T-cell (primary cell): ENCODE data around the gene U2AF2. TPM values are rescaled to one million over a fixed set of nuclear protein-coding genes. Genes with fewer than 3 reads are reported as not detected.

Source experiments
- ATAC-seq, 4 experiments: fragments of 200-7000 bp in 3 of 4; fragments of 150-1000 bp in 1 of 4; cut with Tn5 transposase; replicated peaks in 1 of 4; 1 replicate in 3 of 4; 2 replicates in 1 of 4; pipeline ENCODE4 v1.10.0; 2021; ENCODE audit warnings: moderate library complexity in 3 of 4, mild to moderate bottlenecking in 2 of 4, moderate number of reproducible peaks in 1 of 4
- CTCF ChIA-PET, 2 donors: fragments of 300-600 bp; sonication (Branson Sonifier 250); formaldehyde crosslinking; loops; one replicate each; lab custom pipeline; 2022; ENCODE audit warnings: antibody characterized with exemption in 2 of 2; lab: Charles Lee
- POLR2A ChIA-PET, 2 donors: fragments of 300-600 bp; sonication (Branson Sonifier 250); formaldehyde crosslinking; loops; one replicate each; lab custom pipeline; 2022; ENCODE audit warnings: antibody characterized with exemption in 2 of 2; lab: Charles Lee
- DNase-seq, 35 experiments: peaks; one replicate each; pipeline versions ENCODE4 v3.0.0 to v3.0.0-alpha.2; 2013 to 2023
- H3K27ac ChIP-seq: one replicate; pipeline ENCODE4 v1.5.1; 2013; ENCODE audit warnings: low read length
- H3K27me3 ChIP-seq, 2 experiments: replicated peaks in 1 of 2; 1 replicate in 1 of 2; 2 replicates in 1 of 2; pipeline versions ENCODE4 v1.6.1 to v1.7.0; 2013; ENCODE audit warnings: low read length in 1 of 2, mixed read lengths in 1 of 2; ENCODE audit not compliant: control insufficient read depth in 2 of 2, insufficient read depth in 2 of 2; ENCODE audit errors: extremely low read depth in 1 of 2
- H3K36me3 ChIP-seq, 2 donors: 1 replicate in 1 of 2; 2 replicates in 1 of 2; pipeline versions ENCODE4 v1.6.1 to v1.7.0; 2013; ENCODE audit warnings: low read length in 1 of 2; ENCODE audit not compliant: control insufficient read depth in 2 of 2, insufficient read depth in 1 of 2; ENCODE audit errors: extremely low read depth in 1 of 2
- H3K4me1 ChIP-seq, 2 experiments: 1 replicate in 1 of 2; 2 replicates in 1 of 2; pipeline versions ENCODE4 v1.6.1 to v1.7.0; 2013; ENCODE audit warnings: low read length in 2 of 2, mixed read lengths in 1 of 2; ENCODE audit not compliant: insufficient read depth in 2 of 2, control insufficient read depth in 1 of 2; ENCODE audit errors: extremely low read depth in 1 of 2
- H3K4me3 ChIP-seq, 2 donors: 1 replicate in 1 of 2; 2 replicates in 1 of 2; pipeline versions ENCODE4 v1.5.1 to v1.7.0; 2013; ENCODE audit warnings: mild to moderate bottlenecking in 2 of 2, low read length in 1 of 2, moderate library complexity in 1 of 2; ENCODE audit not compliant: control insufficient read depth in 1 of 2; ENCODE audit errors: extremely low read depth in 1 of 2
- H3K9me3 ChIP-seq: 2 replicates; pipeline ENCODE4 v1.7.0; 2013
- H3K27ac Mint-ChIP-seq, 2 donors: one replicate each; pipeline ENCODE4 v1.8.0; 2020 to 2021; ENCODE audit warnings: mild to moderate bottlenecking in 2 of 2, mixed read lengths in 2 of 2
- H3K27me3 Mint-ChIP-seq, 2 donors: one replicate each; pipeline ENCODE4 v1.8.0; 2021 to 2022; ENCODE audit warnings: mixed read lengths in 2 of 2
- H3K36me3 Mint-ChIP-seq: one replicate; pipeline ENCODE4 v1.8.0; 2021; ENCODE audit warnings: mixed read lengths
- H3K4me1 Mint-ChIP-seq, 3 donors: one replicate each; pipeline ENCODE4 v1.8.0; 2020 to 2022; ENCODE audit warnings: mixed read lengths in 3 of 3, mild to moderate bottlenecking in 1 of 3
- H3K4me3 Mint-ChIP-seq, 3 donors: one replicate each; pipeline ENCODE4 v1.8.0; 2020 to 2022; ENCODE audit warnings: mild to moderate bottlenecking in 3 of 3, mixed read lengths in 3 of 3, moderate library complexity in 3 of 3
- H3K9me3 Mint-ChIP-seq, 3 donors: one replicate each; pipeline ENCODE4 v1.8.0; 2020 to 2022; ENCODE audit warnings: mixed read lengths in 3 of 3
- WGBS: methylation state at CpG from one replicate; pipeline ENCODE4 v1.1.5; 2013; ENCODE audit warnings: missing lambda C conversion rate; ENCODE audit not compliant: insufficient coverage; 5-methylcytosine and 5-hydroxymethylcytosine counted together
- total RNA-seq, 35 experiments: library from RNA in 6 of 35; stranded (reverse) in 6 of 35; fragments of 120-200 nt in 1 of 35; gene quantifications; one replicate each; pipeline versions ENCODE4 v1.2.1 to v1.2.4 and lab custom pipeline; 2013 to 2026

U2AF2 gene
- total RNA-seq, 5 donors from 2014 or later (not counting 1 experiment from before 2014, with no cell fraction given) = 254 to 310 (median 303) TPM

GRCh38 chr19:55614711-55615542, 39.9 kb upstream of the U2AF2 start:
- H3K4me1 ChIP-seq = peaks cover 0 to 10% of the 10 kb centered on the region in 2 experiments
- H3K27me3 ChIP-seq = no peaks in the 10 kb centered on the region
- Mint-ChIP-seq H3K4me1 (peaks cover 28 to 35% (median 32%) of the 10 kb centered on the region in 3 donors), H3K4me3 (no peak overlapping the region), H3K36me3 (peaks cover 19% of the 10 kb centered on the region), H3K9me3 (no peaks in the 10 kb centered on the region), H3K27me3 (no peaks in the 10 kb centered on the region), H3K27ac (no peak overlapping the region)
- H3K27ac ChIP-seq = no peak overlapping the region
- H3K36me3 ChIP-seq = peaks cover 5 to 27% of the 10 kb centered on the region in 2 donors
- WGBS = 98% methylated on average over 73 of the region's 98 CpGs
- ChIA-PET CTCF (no interaction called here), POLR2A (no interaction called here)
- H3K9me3 ChIP-seq = no peaks in the 10 kb centered on the region
- no peak overlapping the region for H3K4me3 ChIP-seq
- DNase-seq = no peak
- ATAC-seq = no peak

- ChIA-PET POLR2A (no interaction called here), CTCF (no interaction called here)
- peaks cover 5 to 21% of the 10 kb centered on the region in 2 donors for H3K36me3 ChIP-seq
- ATAC-seq (no peak), DNase-seq (no peak)
- Mint-ChIP-seq H3K27me3 (no peaks in the 10 kb centered on the region), H3K27ac (no peak overlapping the region), H3K4me1 (peaks cover 29 to 35% (median 35%) of the 10 kb centered on the region in 3 donors), H3K4me3 (no peak overlapping the region), H3K9me3 (no peaks in the 10 kb centered on the region), H3K36me3 (peaks cover 18% of the 10 kb centered on the region)
- H3K4me3 ChIP-seq = no peak overlapping the region
- H3K27ac ChIP-seq = no peak overlapping the region
- no peaks in the 10 kb centered on the region for H3K9me3 ChIP-seq
- peaks cover 4 to 11% of the 10 kb centered on the region in 2 experiments for H3K4me1 ChIP-seq
- 97% methylated on average over 83 of the region's 88 CpGs for whole genome bisulfite sequencing
- no peaks in the 10 kb centered on the region for H3K27me3 ChIP-seq
These were observed 39.1 kb upstream of the U2AF2 start for GRCh38 chr19:55615543-55616394.

GRCh38 chr19:55616395-55616875, 38.4 kb upstream of the U2AF2 start:
- Histone ChIP-seq H3K36me3 (peaks cover 5 to 21% of the 10 kb centered on the region in 2 donors), H3K4me1 (peaks cover 9 to 17% of the 10 kb centered on the region in 2 experiments), H3K9me3 (no peaks in the 10 kb centered on the region), H3K27me3 (no peaks in the 10 kb centered on the region), H3K4me3 (no peak overlapping the region), H3K27ac (no peak overlapping the region)
- Mint-ChIP-seq H3K4me3 (no peak overlapping the region), H3K9me3 (no peaks in the 10 kb centered on the region), H3K27me3 (no peaks in the 10 kb centered on the region), H3K36me3 (peaks cover 18% of the 10 kb centered on the region), H3K27ac (no peak overlapping the region), H3K4me1 (peaks cover 31 to 35% (median 35%) of the 10 kb centered on the region in 3 donors)
- DNase-seq (no peak), ATAC-seq (no peak)
- 99% methylated on average over 38 of the region's 38 CpGs for WGBS
- POLR2A ChIA-PET = no interaction called here
- CTCF ChIA-PET = no interaction called here

GRCh38 chr19:55617426-55617825, 37.4 kb upstream of the U2AF2 start:
- H3K27ac Mint-ChIP-seq = no peak overlapping the region
- POLR2A ChIA-PET = no interaction called here
- no peaks in the 10 kb centered on the region for H3K9me3 Mint-ChIP-seq
- peaks cover 8 to 21% of the 10 kb centered on the region in 2 donors for H3K36me3 ChIP-seq
- H3K27me3 ChIP-seq = no peaks in the 10 kb centered on the region
- no peaks in the 10 kb centered on the region for H3K27me3 Mint-ChIP-seq
- ATAC-seq = no peak
- WGBS = 90% methylated on average over 2 of the region's 8 CpGs
- no peak overlapping the region for H3K4me3 ChIP-seq
- no peak overlapping the region for H3K4me3 Mint-ChIP-seq
- CTCF ChIA-PET = no interaction called here
- H3K4me1 ChIP-seq = peaks cover 9 to 12% of the 10 kb centered on the region in 2 experiments
- peaks cover 25 to 27% (median 26%) of the 10 kb centered on the region in 3 donors for H3K4me1 Mint-ChIP-seq
- H3K27ac ChIP-seq = no peak overlapping the region
- peaks cover 17% of the 10 kb centered on the region for H3K36me3 Mint-ChIP-seq
- no peak for DNase-seq
- no peaks in the 10 kb centered on the region for H3K9me3 ChIP-seq

GRCh38 chr19:55618426-55618825, 36.4 kb upstream of the U2AF2 start:
- ATAC-seq (no peak), DNase-seq (no peak)
- H3K36me3 ChIP-seq = peaks cover 8 to 21% of the 10 kb centered on the region in 2 donors
- CTCF ChIA-PET = interaction anchor here (0.6 to 0.7 kb wide), 2 partner anchors 10 to 486 kb away, joined by 3 to 6 read pairs; no protein-coding TSS in a partner anchor
- no peaks in the 10 kb centered on the region for H3K9me3 ChIP-seq
- H3K27me3 ChIP-seq = no peaks in the 10 kb centered on the region
- H3K4me1 ChIP-seq = peaks cover 9 to 12% of the 10 kb centered on the region in 2 experiments
- H3K36me3 Mint-ChIP-seq = peaks cover 12% of the 10 kb centered on the region
- no peak overlapping the region for H3K27ac Mint-ChIP-seq
- 100% methylated on average over 2 of the region's 7 CpGs for WGBS
- H3K4me3 ChIP-seq = no peak overlapping the region
- H3K27me3 Mint-ChIP-seq = no peaks in the 10 kb centered on the region
- H3K9me3 Mint-ChIP-seq = no peaks in the 10 kb centered on the region
- H3K4me3 Mint-ChIP-seq = no peak overlapping the region
- no peak overlapping the region for H3K27ac ChIP-seq
- peaks cover 17 to 24% (median 23%) of the 10 kb centered on the region in 3 donors for H3K4me1 Mint-ChIP-seq
- POLR2A ChIA-PET = no interaction called here

- Histone ChIP-seq H3K4me1 (peaks cover 9 to 16% of the 10 kb centered on the region in 2 experiments), H3K4me3 (no peak overlapping the region), H3K27me3 (no peaks in the 10 kb centered on the region), H3K9me3 (no peaks in the 10 kb centered on the region), H3K36me3 (peaks cover 8 to 19% of the 10 kb centered on the region in 2 donors), H3K27ac (no peak overlapping the region)
- DNase-seq (no peak), ATAC-seq (no peak)
- Mint-ChIP-seq H3K9me3 (no peaks in the 10 kb centered on the region), H3K4me3 (no peak overlapping the region), H3K27me3 (no peaks in the 10 kb centered on the region), H3K27ac (peak overlapping the region in 1 of 2 donors; percentile 24), H3K4me1 (peaks cover 25 to 30% (median 30%) of the 10 kb centered on the region in 3 donors), H3K36me3 (peaks cover 13% of the 10 kb centered on the region)
- 91% methylated on average over 3 of the region's 3 CpGs for WGBS
- POLR2A ChIA-PET = no interaction called here
- CTCF ChIA-PET = no interaction called here
These were observed 35.5 kb upstream of the U2AF2 start for GRCh38 chr19:55619286-55619685.
